CD4-positive, alpha-beta T cell treated with Interferon alpha-2 for 1 hour (primary cell): Measurements from ENCODE around the gene PDE10A.

ENCODE experiments used
- DNase-seq, 2 donors: peaks; one replicate each; pipeline ENCODE4 v3.0.0-alpha.2; 2020 to 2022

Gene PDE10A

GRCh38 chr6:165325609-165326008 is 337.4 kb downstream of the PDE10A start:
- no peak for DNase-seq

GRCh38 chr6:165321555-165322145 is 341.4 kb downstream of the PDE10A start:
- no peak for DNase-seq

GRCh38 chr6:165321150-165321549 is 341.9 kb downstream of the PDE10A start:
- DNase-seq: no peak

- no peak for DNase-seq
Observed at GRCh38 chr6:165317723-165318122, 345.3 kb downstream of the PDE10A start.

GRCh38 chr6:165308926-165309731 is 353.9 kb downstream of the PDE10A start, which contains the start of gene C6orf118:
Gene C6orf118 (minus strand): TSS chr6:165309605. CDS start chr6:165309586, 19 bp downstream.
- DNase-seq: no peak

GRCh38 chr6:165306955-165307354 is 356.1 kb downstream of the PDE10A start:
- DNase-seq: no peak

GRCh38 chr6:165301372-165302246 is 361.4 kb downstream of the PDE10A start:
- DNase-seq: no peak

- no peak for DNase-seq
Observed at GRCh38 chr6:165300422-165300936, 362.6 kb downstream of the PDE10A start.

GRCh38 chr6:165298875-165299274 is 364.2 kb downstream of the PDE10A start:
- no peak for DNase-seq

GRCh38 chr6:165298402-165298801 is 364.6 kb downstream of the PDE10A start:
- DNase-seq: no peak

GRCh38 chr6:165292657-165293056 is 370.4 kb downstream of the PDE10A start:
- no peak for DNase-seq
